HL-60 (cell line): ENCODE data around the gene ADAM12.

Experiments
- CTCF ChIP-seq: IDR thresholded peaks from one replicate; pipeline ENCODE4 v1.5.1; 2011; ENCODE audit warnings: low read length, control low read depth, inconsistent platforms; ENCODE audit not compliant: insufficient read depth
- POLR2AphosphoS5 ChIP-seq: IDR thresholded peaks from 2 replicates; pipeline ENCODE4 v1.6.1; 2012; ENCODE audit warnings: low read depth
- SPI1 ChIP-seq: IDR thresholded peaks from 2 replicates; pipeline ENCODE4 v1.6.1; 2012; ENCODE audit warnings: low read depth, mild to moderate bottlenecking, borderline replicate concordance

GRCh38 chr10:126397640-126398382, 9.5 kb upstream of the ADAM12 start:
- TF ChIP-seq SPI1 (no peak), CTCF (no peak), POLR2AphosphoS5 (no peak)
